Measurements from ENCODE around the gene ELAVL2. TPM values are rescaled to one million over a fixed set of nuclear protein-coding genes. Genes with fewer than 3 reads are reported as not detected.

The ELAVL2 gene
- total RNA-seq, 1 experiment from 2014 or later: not detected

DNA sequence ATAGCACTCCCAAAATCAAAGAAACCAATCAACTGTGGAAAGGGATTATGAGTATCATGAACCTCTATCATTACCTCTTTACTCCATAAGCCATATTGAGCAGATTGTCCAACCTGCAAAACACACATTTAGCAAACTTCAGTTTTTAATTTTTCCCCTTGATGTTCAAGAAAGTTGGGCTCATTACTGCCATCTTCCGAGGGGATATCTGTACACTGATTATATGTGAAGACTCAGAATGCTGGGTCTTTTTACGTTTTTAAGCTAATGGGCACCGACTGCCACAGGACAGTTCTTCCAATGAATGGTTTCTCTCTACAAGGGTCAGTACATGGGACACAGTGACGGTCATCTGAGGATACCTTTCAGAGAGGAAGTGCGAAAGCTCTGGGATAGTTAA is 132.7 kb downstream of the ELAVL2 start:
- POLR2A ChIA-PET: no interaction called here
- H3K27ac ChIP-seq (ENCODE audit: low read length): no peak overlapping the region
- intact Hi-C loops (cut with micrococcal nuclease; ENCODE audit: unreplicated experiment): no loop called here
- no peaks in the 10 kb centered on the region for H3K9me3 ChIP-seq (ENCODE audit: control insufficient read depth, insufficient read depth, low read depth, low read length)
- no TSS peak for BruUV-seq (replicated peaks)
- in situ Hi-C loops (cut with HindIII; ENCODE audit: low pct_unique_long_range_greater_than_20kb, low sequenced_read_pairs): no loop called here
- H3K27me3 ChIP-seq (ENCODE audit: control insufficient read depth, insufficient read depth, low read length): no peaks in the 10 kb centered on the region
- no peak for TF ChIP-seq POLR2AphosphoS5 (IDR thresholded peaks at IDR 0.05; ENCODE audit: low read depth, low read length)
- no peak for TF ChIP-seq SIN3A (IDR thresholded peaks at IDR 0.05; ENCODE audit: borderline replicate concordance, insufficient read depth, low read depth, low read length)
- TF ChIP-seq REST (IDR thresholded peaks at IDR 0.05; ENCODE audit: insufficient read depth in 1 of 2, low read depth in 2 of 2, low read length in 1 of 2): no peak
- TF ChIP-seq TCF7L2 (IDR thresholded peaks at IDR 0.05; ENCODE audit: low read depth, low read length): no peak
- TF ChIP-seq, protein P1, sequence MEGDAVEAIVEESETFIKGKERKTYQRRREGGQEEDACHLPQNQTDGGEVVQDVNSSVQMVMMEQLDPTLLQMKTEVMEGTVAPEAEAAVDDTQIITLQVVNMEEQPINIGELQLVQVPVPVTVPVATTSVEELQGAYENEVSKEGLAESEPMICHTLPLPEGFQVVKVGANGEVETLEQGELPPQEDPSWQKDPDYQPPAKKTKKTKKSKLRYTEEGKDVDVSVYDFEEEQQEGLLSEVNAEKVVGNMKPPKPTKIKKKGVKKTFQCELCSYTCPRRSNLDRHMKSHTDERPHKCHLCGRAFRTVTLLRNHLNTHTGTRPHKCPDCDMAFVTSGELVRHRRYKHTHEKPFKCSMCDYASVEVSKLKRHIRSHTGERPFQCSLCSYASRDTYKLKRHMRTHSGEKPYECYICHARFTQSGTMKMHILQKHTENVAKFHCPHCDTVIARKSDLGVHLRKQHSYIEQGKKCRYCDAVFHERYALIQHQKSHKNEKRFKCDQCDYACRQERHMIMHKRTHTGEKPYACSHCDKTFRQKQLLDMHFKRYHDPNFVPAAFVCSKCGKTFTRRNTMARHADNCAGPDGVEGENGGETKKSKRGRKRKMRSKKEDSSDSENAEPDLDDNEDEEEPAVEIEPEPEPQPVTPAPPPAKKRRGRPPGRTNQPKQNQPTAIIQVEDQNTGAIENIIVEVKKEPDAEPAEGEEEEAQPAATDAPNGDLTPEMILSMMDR (IDR thresholded peaks at IDR 0.05): no peak
- DNase-seq (ENCODE audit: low read depth, low spot score): no peak
- no peaks in the 10 kb centered on the region for H3K4me1 ChIP-seq (ENCODE audit: control insufficient read depth, insufficient read depth, low read length)
- H3K36me3 ChIP-seq (ENCODE audit: control insufficient read depth, insufficient read depth, low read length): no peaks in the 10 kb centered on the region
- no peak for ATAC-seq
- no peak overlapping the region for H3K4me3 ChIP-seq (ENCODE audit: low read depth in 2 of 2, low read length in 2 of 2)
- CTCF ChIA-PET: no interaction called here

- TF ChIP-seq REST (IDR thresholded peaks at IDR 0.05; ENCODE audit: insufficient read depth in 1 of 2, low read depth in 2 of 2, low read length in 1 of 2) (no peak), POLR2AphosphoS5 (IDR thresholded peaks at IDR 0.05; ENCODE audit: low read depth, low read length) (no peak), SIN3A (IDR thresholded peaks at IDR 0.05; ENCODE audit: borderline replicate concordance, insufficient read depth, low read depth, low read length) (no peak), TCF7L2 (IDR thresholded peaks at IDR 0.05; ENCODE audit: low read depth, low read length) (no peak)
- TF ChIP-seq, protein P1 (IDR thresholded peaks at IDR 0.05): no peak
- DNase-seq (ENCODE audit: low read depth, low spot score) (no peak), ATAC-seq (no peak)
- Histone ChIP-seq H3K9me3 (ENCODE audit: control insufficient read depth, insufficient read depth, low read depth, low read length) (no peaks in the 10 kb centered on the region), H3K4me3 (ENCODE audit: low read depth in 2 of 2, low read length in 2 of 2) (no peak overlapping the region), H3K27ac (ENCODE audit: low read length) (no peak overlapping the region), H3K27me3 (ENCODE audit: control insufficient read depth, insufficient read depth, low read length) (no peaks in the 10 kb centered on the region), H3K36me3 (ENCODE audit: control insufficient read depth, insufficient read depth, low read length) (no peaks in the 10 kb centered on the region), H3K4me1 (ENCODE audit: control insufficient read depth, insufficient read depth, low read length) (no peaks in the 10 kb centered on the region)
- POLR2A ChIA-PET: no interaction called here
- intact Hi-C loops (cut with micrococcal nuclease; ENCODE audit: unreplicated experiment): no loop called here
- CTCF ChIA-PET: no interaction called here
- in situ Hi-C loops (cut with HindIII; ENCODE audit: low pct_unique_long_range_greater_than_20kb, low sequenced_read_pairs): no loop called here
- no TSS peak for BruUV-seq (replicated peaks)
Observed at GRCh38 chr9:23686896-23687295, 139.1 kb downstream of the ELAVL2 start.

Measured in Panc1 (cell line).